GM21786 (cell line): ENCODE results near the gene HAO1.
A peak's percentile ranks its signal among the peaks of the same experiment; 100 is the strongest.
"Not testable (repeated sequence)": the region's sequence is repeated elsewhere in the genome, so short reads cannot be mapped to it uniquely, and the experiment has no call there.

Experiments
- ATAC-seq: cut with Tn5 transposase; IDR thresholded peaks from one replicate; pipeline ENCODE4 v1.9.1; 2021; ENCODE audit not compliant: unreplicated experiment

Gene HAO1

GRCh38 chr20:7940341-7940740 is at the start of gene HAO1:
Gene HAO1, minus strand, starts transcription at chr20:7940458. Its CDS starts 36 bp downstream, at chr20:7940422.
- no peak for ATAC-seq

- ATAC-seq, result no peak
Observed at GRCh38 chr20:7989379-7989778, 49.1 kb upstream of the HAO1 start.

GRCh38 chr20:7985916-7986315 is 45.7 kb upstream of the HAO1 start:
- no peak for ATAC-seq

GRCh38 chr20:7984192-7984591 is 43.9 kb upstream of the HAO1 start:
- ATAC-seq, result no peak

- ATAC-seq, result no peak
Observed at GRCh38 chr20:7981374-7981773, 41.1 kb upstream of the HAO1 start.

GRCh38 chr20:7980332-7981046 is 40.2 kb upstream of the HAO1 start:
- peak; percentile 75 for ATAC-seq

GRCh38 chr20:7977709-7978108 is 37.5 kb upstream of the HAO1 start:
- ATAC-seq, result no peak

GRCh38 chr20:7975851-7976414 is 35.7 kb upstream of the HAO1 start:
- ATAC-seq, result no peak

- no peak for ATAC-seq
Observed at GRCh38 chr20:7974785-7975435, 34.7 kb upstream of the HAO1 start.

- ATAC-seq, result no peak
Observed at GRCh38 chr20:7971536-7972280, 31.4 kb upstream of the HAO1 start.

- ATAC-seq, result no peak
Observed at GRCh38 chr20:7967199-7967844, 27.1 kb upstream of the HAO1 start.

- no peak for ATAC-seq
Observed at GRCh38 chr20:7966176-7966575, 25.9 kb upstream of the HAO1 start.

- ATAC-seq, result no peak
Observed at GRCh38 chr20:7959484-7959883, 19.2 kb upstream of the HAO1 start.

GRCh38 chr20:7956561-7956960 is 16.3 kb upstream of the HAO1 start:
- not testable (repeated sequence) for ATAC-seq

GRCh38 chr20:7950387-7950786 is 10.1 kb upstream of the HAO1 start:
- no peak for ATAC-seq

GRCh38 chr20:7943891-7944290 is 3.6 kb upstream of the HAO1 start:
- no peak for ATAC-seq

- ATAC-seq, result no peak
Observed at GRCh38 chr20:7939663-7940062, 595 bp downstream of the HAO1 start.

GRCh38 chr20:7938058-7938457 is 2.2 kb downstream of the HAO1 start:
- ATAC-seq, result no peak

- ATAC-seq, result no peak
Observed at GRCh38 chr20:7937328-7937727, 2.9 kb downstream of the HAO1 start.

GRCh38 chr20:7935027-7935551 is 5.2 kb downstream of the HAO1 start:
- no peak for ATAC-seq

- ATAC-seq, result no peak
Observed at GRCh38 chr20:7933346-7933745, 6.9 kb downstream of the HAO1 start.
